GM23338 (cell line): ENCODE measurements around the gene PROKR1. TPM values are rescaled to one million over a fixed set of nuclear protein-coding genes. Genes with fewer than 3 reads are reported as not detected.

Experiments
- ATAC-seq: fragments of 200-7000 bp; cut with Tn5 transposase; 3 replicates; pipeline ENCODE4 v1.9.1; 2020
- DNase-seq: peaks from one replicate; pipeline ENCODE4 v3.0.0-alpha.2; 2015; ENCODE audit warnings: low spot score
- H2AFZ ChIP-seq: fragments of 200-600 bp; sonication (generic); 2 replicates; pipeline ENCODE4 v1.8.0; 2016; ENCODE audit warnings: antibody characterized with exemption, mild to moderate bottlenecking, moderate library complexity
- H3F3A ChIP-seq: fragments of 200-600 bp; sonication (generic); replicated peaks from 2 replicates; pipeline ENCODE4 v1.8.0; 2017; ENCODE audit warnings: antibody characterized with exemption, mixed run types, low read depth
- H3K27ac ChIP-seq: fragments of 200-600 bp; sonication (generic); 2 replicates; pipeline ENCODE4 v1.6.1; 2016; ENCODE audit warnings: low read depth
- H3K27me3 ChIP-seq: fragments of 200-600 bp; sonication (generic); 2 replicates; pipeline ENCODE4 v1.8.0; 2016; ENCODE audit warnings: mild to moderate bottlenecking, mixed run types, moderate library complexity; ENCODE audit not compliant: insufficient read depth
- H3K36me3 ChIP-seq: fragments of 200-600 bp; sonication (generic); 2 replicates; pipeline ENCODE4 v1.8.0; 2016; ENCODE audit warnings: mild to moderate bottlenecking; ENCODE audit not compliant: insufficient read depth
- H3K4me1 ChIP-seq: fragments of 200-600 bp; sonication (generic); 2 replicates; pipeline ENCODE4 v1.8.0; 2016; ENCODE audit warnings: mild to moderate bottlenecking, moderate library complexity; ENCODE audit not compliant: insufficient read depth
- H3K4me2 ChIP-seq: fragments of 200-600 bp; sonication (generic); 2 replicates; pipeline ENCODE4 v1.7.1; 2017; ENCODE audit warnings: mixed run types
- H3K4me3 ChIP-seq: fragments of 200-600 bp; sonication (generic); 2 replicates; pipeline ENCODE4 v1.6.1; 2016; ENCODE audit warnings: mixed run types
- H3K79me2 ChIP-seq: fragments of 200-600 bp; sonication (generic); replicated peaks from 2 replicates; pipeline ENCODE4 v1.8.0; 2017; ENCODE audit warnings: mild to moderate bottlenecking; ENCODE audit not compliant: insufficient read depth
- H3K9me2 ChIP-seq: fragments of 200-600 bp; sonication (generic); 2 replicates; pipeline ENCODE4 v1.8.0; 2017; ENCODE audit not compliant: insufficient read depth
- H4K20me1 ChIP-seq: fragments of 200-600 bp; sonication (generic); replicated peaks from 2 replicates; pipeline ENCODE4 v1.8.0; 2017; ENCODE audit warnings: mild to moderate bottlenecking; ENCODE audit not compliant: insufficient read depth
- H3K27ac Mint-ChIP-seq: 2 replicates; pipeline ENCODE4 v1.8.0; 2020; ENCODE audit warnings: inconsistent platforms, mild to moderate bottlenecking, moderate library complexity, mixed read lengths
- H3K27me3 Mint-ChIP-seq: 3 replicates; pipeline ENCODE4 v1.8.0; 2022; ENCODE audit warnings: low read depth, mild to moderate bottlenecking, moderate library complexity, mixed read lengths, inconsistent platforms; ENCODE audit not compliant: insufficient read depth, poor library complexity
- H3K36me3 Mint-ChIP-seq: 3 replicates; pipeline ENCODE4 v1.8.0; 2021; ENCODE audit warnings: low read depth, mild to moderate bottlenecking, inconsistent platforms, moderate library complexity, mixed read lengths
- H3K4me1 Mint-ChIP-seq: 3 replicates; pipeline ENCODE4 v1.8.0; 2020; ENCODE audit warnings: mild to moderate bottlenecking, inconsistent platforms, mixed read lengths
- H3K4me3 Mint-ChIP-seq: 3 replicates; pipeline ENCODE4 v1.8.0; 2021; ENCODE audit warnings: moderate library complexity, mild to moderate bottlenecking, inconsistent platforms, mixed read lengths
- H3K9me3 Mint-ChIP-seq: 3 replicates; pipeline ENCODE4 v1.8.0; 2020; ENCODE audit warnings: moderate library complexity, mild to moderate bottlenecking, inconsistent platforms, mixed read lengths
- CREB1 ChIP-seq: fragments of 250-450 bp; sonication (Bioruptor Pico); IDR thresholded peaks from 2 replicates; pipeline ENCODE4 v1.5.0; 2020; ENCODE audit warnings: low read depth, mild to moderate bottlenecking, moderate library complexity
- ETS1 ChIP-seq: IDR thresholded peaks from 2 replicates; pipeline ENCODE4 v1.6.1; 2016; ENCODE audit warnings: antibody characterized with exemption
- EZH2 ChIP-seq: fragments of 200-600 bp; sonication (generic); IDR thresholded peaks from one replicate; pipeline ENCODE4 v1.8.0; 2017; ENCODE audit warnings: antibody characterized with exemption, mild to moderate bottlenecking, low read depth; ENCODE audit not compliant: unreplicated experiment
- EZH2phosphoT487 ChIP-seq: fragments of 200-600 bp; sonication (generic); IDR thresholded peaks from one replicate; pipeline ENCODE4 v1.8.1; 2018; ENCODE audit warnings: antibody characterized with exemption; ENCODE audit not compliant: unreplicated experiment
- NANOG ChIP-seq: IDR thresholded peaks from 2 replicates; pipeline ENCODE4 v1.6.1; 2016; ENCODE audit warnings: antibody characterized with exemption, borderline replicate concordance
- POLR2AphosphoS5 ChIP-seq: IDR thresholded peaks from 2 replicates; pipeline ENCODE4 v1.6.1; 2016; ENCODE audit warnings: antibody characterized with exemption, low read depth
- ZNF114 ChIP-seq: fragments of 250-450 bp; sonication (Bioruptor Pico); IDR thresholded peaks from 2 replicates; pipeline ENCODE4 v1.5.0; 2020; ENCODE audit warnings: mild to moderate bottlenecking, moderate library complexity
- ZNF462 ChIP-seq: fragments of 250-450 bp; sonication (Bioruptor Pico); IDR thresholded peaks from 2 replicates; pipeline ENCODE4 v1.5.0; 2020; ENCODE audit warnings: mild to moderate bottlenecking, moderate library complexity
- polyA plus RNA-seq: library from polyadenylated mRNA; unstranded; fragments of >200 nt; fragmentation: Nextera tagmentation; extraction: Ambion mirVana; gene quantifications from 2 replicates; pipeline ENCODE4 v1.2.1, GENCODE V29; 2016
- total RNA-seq: library from RNA; depleted of rRNA; stranded (reverse); fragments of >200 nt; shearing (Covaris generic); gene quantifications from 2 replicates; pipeline ENCODE4 v1.2.3, GENCODE V29; 2014

Gene PROKR1
- total and polyA plus RNA-seq, 2 experiments from 2014 or later: 0.61 to 5.3 TPM

GRCh38 chr2:68663371-68664156, 20.2 kb downstream of the PROKR1 start (continued):
- TF ChIP-seq ZNF462 (CRISPR knock-in tag) (no peak), NANOG (no peak), EZH2phosphoT487 (no peak), CREB1 (CRISPR knock-in tag) (no peak)

GRCh38 chr2:68667371-68667770, 24.0 kb downstream of the PROKR1 start:
- ATAC-seq: no peak
- H3K27ac Mint-ChIP-seq: no peak overlapping the region
- Histone ChIP-seq H3K9me2 (peaks cover 21% of the 10 kb centered on the region), H4K20me1 (no peaks in the 10 kb centered on the region), H3K27ac (no peak overlapping the region), H3K27me3 (no peaks in the 10 kb centered on the region), H3K79me2 (no peaks in the 10 kb centered on the region), H3K4me1 (peaks cover 6% of the 10 kb centered on the region; the same call in 1 of the 2 replicates), H3K36me3 (no peaks in the 10 kb centered on the region), H2AFZ (no peak overlapping the region), H3K4me3 (no peak overlapping the region), H3K4me2 (no peak overlapping the region), H3F3A (no peaks in the 10 kb centered on the region)
- no peaks in the 10 kb centered on the region for H3K27me3 Mint-ChIP-seq
- no peak for DNase-seq
- peaks cover 15% of the 10 kb centered on the region for H3K4me1 Mint-ChIP-seq
- no peaks in the 10 kb centered on the region for H3K36me3 Mint-ChIP-seq
- no peak overlapping the region for H3K4me3 Mint-ChIP-seq
- no peaks in the 10 kb centered on the region; the same call in 2 of the 3 replicates for H3K9me3 Mint-ChIP-seq
- TF ChIP-seq NANOG (no peak), EZH2phosphoT487 (no peak), ZNF114 (CRISPR knock-in tag) (no peak), CREB1 (CRISPR knock-in tag) (no peak), ETS1 (no peak), EZH2 (no peak), POLR2AphosphoS5 (no peak)
